Uterus (tissue), 4 donors: ENCODE results near the gene MTUS2. TPM values are rescaled to one million over a fixed set of nuclear protein-coding genes. Genes with fewer than 3 reads are reported as not detected.

Source experiments
- DNase-seq, 2 donors: peaks; one replicate each; pipeline ENCODE4 v3.0.0-alpha.2; 2019 to 2020
- H3K27ac ChIP-seq, 2 donors: fragments of 200-600 bp; sonication (generic); 1 replicate in 1 of 2; 2 replicates in 1 of 2; pipeline ENCODE4 v1.5.1; 2016 to 2018
- H3K27me3 ChIP-seq, 2 donors: fragments of 200-600 bp; sonication (generic); one replicate each; pipeline ENCODE4 v1.5.1; 2018 to 2019; ENCODE audit warnings: control low read depth in 1 of 2
- H3K36me3 ChIP-seq, 2 donors: fragments of 200-600 bp; sonication (generic); one replicate each; pipeline ENCODE4 v1.5.1; 2019; ENCODE audit warnings: control low read depth in 1 of 2
- H3K4me1 ChIP-seq, 2 donors: fragments of 200-600 bp; sonication (generic); one replicate each; pipeline ENCODE4 v1.5.1; 2018 to 2019; ENCODE audit warnings: control low read depth in 1 of 2
- H3K4me3 ChIP-seq, 2 donors: fragments of 200-600 bp; sonication (generic); 1 replicate in 1 of 2; 2 replicates in 1 of 2; pipeline ENCODE4 v1.5.1; 2018 to 2019; ENCODE audit warnings: mild to moderate bottlenecking in 1 of 2
- H3K9me3 ChIP-seq, 2 donors: fragments of 200-600 bp; sonication (generic); one replicate each; pipeline ENCODE4 v1.5.1; 2019; ENCODE audit warnings: control low read depth in 1 of 2
- POLR2A ChIP-seq, 2 donors: fragments of 450-650 bp; IDR thresholded peaks; one replicate each; pipeline ENCODE4 v1.6.1; 2016; ENCODE audit warnings: antibody characterized with exemption in 2 of 2, mild to moderate bottlenecking in 1 of 2, moderate library complexity in 1 of 2
- intact Hi-C: fragments of 100-400 bp; cut with DNase I; formaldehyde crosslinking; loops from one replicate; pipeline ENCODE4 v1.15.1; 2023; ENCODE audit warnings: low total_unique reads
- total RNA-seq, 4 donors: library from RNA; depleted of rRNA in 3 of 4; stranded (reverse); fragments of >200 nt in 3 of 4; gene quantifications; one replicate each; pipeline versions ENCODE4 v1.1.0 to v1.2.4, GENCODE V29; 2014 to 2023
- TF ChIP-seq, protein P1 (sequence below), 4 experiments: fragments of 200-600 bp in 2 of 4; fragments of 450-650 bp in 2 of 4; sonication (generic) in 2 of 4; IDR thresholded peaks; one replicate each; pipeline ENCODE4 v1.5.1; 2016 to 2019; ENCODE audit warnings: antibody characterized with exemption in 4 of 4, mild to moderate bottlenecking in 2 of 4, moderate library complexity in 1 of 4
- donor health status: DM: yes; HTN: yes; CAD: no.

The MTUS2 gene
- total RNA-seq, 4 donors from 2014 or later: 0.26 to 4.0 (median 3.6) TPM; not detected in 1

DNA sequence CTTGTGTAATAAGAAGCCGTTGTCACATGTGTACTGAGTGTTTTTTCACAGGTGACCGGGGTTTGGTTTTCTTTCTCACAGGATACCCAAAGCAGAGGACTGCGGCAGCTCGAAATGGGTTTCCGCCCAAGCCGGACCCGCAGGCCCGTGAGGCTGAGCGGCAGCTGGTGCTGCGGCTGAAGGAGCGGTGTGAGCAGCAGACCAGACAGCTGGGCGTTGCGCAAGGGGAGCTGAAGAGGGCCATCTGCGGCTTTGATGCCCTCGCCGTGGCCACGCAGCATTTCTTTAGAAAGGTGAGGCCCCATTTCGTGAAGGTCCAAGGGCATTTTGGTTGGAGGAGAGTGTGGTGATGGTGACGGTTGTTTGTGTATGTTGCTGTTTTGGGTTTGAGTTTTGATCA lies 539.0 kb downstream of the MTUS2 start:
- no peaks in the 10 kb centered on the region for H3K4me1 ChIP-seq
- TF ChIP-seq, protein P1, sequence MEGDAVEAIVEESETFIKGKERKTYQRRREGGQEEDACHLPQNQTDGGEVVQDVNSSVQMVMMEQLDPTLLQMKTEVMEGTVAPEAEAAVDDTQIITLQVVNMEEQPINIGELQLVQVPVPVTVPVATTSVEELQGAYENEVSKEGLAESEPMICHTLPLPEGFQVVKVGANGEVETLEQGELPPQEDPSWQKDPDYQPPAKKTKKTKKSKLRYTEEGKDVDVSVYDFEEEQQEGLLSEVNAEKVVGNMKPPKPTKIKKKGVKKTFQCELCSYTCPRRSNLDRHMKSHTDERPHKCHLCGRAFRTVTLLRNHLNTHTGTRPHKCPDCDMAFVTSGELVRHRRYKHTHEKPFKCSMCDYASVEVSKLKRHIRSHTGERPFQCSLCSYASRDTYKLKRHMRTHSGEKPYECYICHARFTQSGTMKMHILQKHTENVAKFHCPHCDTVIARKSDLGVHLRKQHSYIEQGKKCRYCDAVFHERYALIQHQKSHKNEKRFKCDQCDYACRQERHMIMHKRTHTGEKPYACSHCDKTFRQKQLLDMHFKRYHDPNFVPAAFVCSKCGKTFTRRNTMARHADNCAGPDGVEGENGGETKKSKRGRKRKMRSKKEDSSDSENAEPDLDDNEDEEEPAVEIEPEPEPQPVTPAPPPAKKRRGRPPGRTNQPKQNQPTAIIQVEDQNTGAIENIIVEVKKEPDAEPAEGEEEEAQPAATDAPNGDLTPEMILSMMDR (IDR thresholded peaks at IDR 0.05): no peak
- TF ChIP-seq POLR2A (IDR thresholded peaks at IDR 0.05): no peak
- H3K36me3 ChIP-seq: no peaks in the 10 kb centered on the region
- H3K9me3 ChIP-seq: no peaks in the 10 kb centered on the region
- no peak overlapping the region for H3K27ac ChIP-seq
- no peak overlapping the region for H3K4me3 ChIP-seq
- intact Hi-C loops: no loop called here
- no peak for DNase-seq
- H3K27me3 ChIP-seq: no peaks in the 10 kb centered on the region

DNA sequence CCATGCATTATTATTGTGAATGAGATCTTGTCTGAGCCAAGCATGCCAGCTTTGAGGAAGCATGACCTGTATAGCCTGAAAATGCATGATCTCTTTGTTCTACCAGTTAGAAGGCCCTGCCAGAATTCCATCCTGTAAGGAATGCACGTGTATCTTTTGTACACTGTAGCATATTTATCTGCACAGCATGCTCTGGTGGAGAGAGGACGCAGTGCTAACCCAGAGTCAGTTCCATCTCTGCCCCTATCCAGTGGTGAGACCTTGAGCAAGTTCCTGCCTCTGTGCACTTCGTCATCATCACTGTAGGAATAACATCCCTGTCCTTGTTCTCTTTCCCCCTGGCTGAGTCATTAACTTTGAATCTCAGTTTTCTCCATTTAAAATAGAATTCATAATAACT lies 541.6 kb downstream of the MTUS2 start:
- no peak for DNase-seq
- intact Hi-C loops: no loop called here
- H3K4me3 ChIP-seq: no peak overlapping the region
- TF ChIP-seq, protein P1 (IDR thresholded peaks at IDR 0.05): no peak
- no peak for TF ChIP-seq POLR2A (IDR thresholded peaks at IDR 0.05)
- H3K9me3 ChIP-seq: no peaks in the 10 kb centered on the region
- H3K27me3 ChIP-seq: no peaks in the 10 kb centered on the region
- H3K4me1 ChIP-seq: no peaks in the 10 kb centered on the region
- no peaks in the 10 kb centered on the region for H3K36me3 ChIP-seq
- H3K27ac ChIP-seq: no peak overlapping the region

DNA sequence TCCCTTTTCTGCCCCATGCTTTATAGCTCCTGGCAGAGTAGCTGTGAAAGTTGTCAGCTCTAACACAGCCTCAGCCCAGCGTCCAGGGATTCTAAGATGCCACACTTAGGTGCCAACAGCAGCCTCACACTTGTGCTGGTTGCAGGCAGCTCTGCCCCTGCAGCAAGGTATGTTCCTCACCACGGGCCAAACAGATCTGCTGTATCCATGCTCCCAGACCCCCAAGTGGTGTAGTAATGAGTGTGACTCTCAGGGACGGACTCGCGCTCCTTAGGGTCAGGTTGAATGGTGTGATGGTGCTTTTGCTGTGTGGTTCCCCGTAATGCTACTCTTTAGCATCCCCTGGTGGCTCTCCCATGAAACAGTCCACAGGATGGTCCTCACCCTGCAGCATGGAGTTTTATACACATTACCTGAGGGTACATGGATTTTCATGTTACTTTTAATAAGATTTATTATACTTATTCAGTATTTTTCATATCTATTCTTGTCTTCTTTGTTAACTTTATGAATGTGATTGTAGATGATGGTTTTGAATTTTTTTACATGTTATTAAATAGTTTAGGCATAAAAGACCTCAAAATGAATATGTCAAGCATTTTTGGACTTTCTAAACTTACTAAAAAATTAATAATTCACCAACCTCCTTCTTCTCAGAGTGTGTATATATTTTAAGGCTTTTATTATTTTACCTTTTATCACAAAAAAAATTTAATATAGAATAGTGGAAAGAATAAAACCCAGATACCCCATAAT lies 542.9 kb downstream of the MTUS2 start:
- Histone ChIP-seq H3K4me3 (no peak overlapping the region), H3K27ac (no peak overlapping the region), H3K4me1 (no peaks in the 10 kb centered on the region), H3K36me3 (no peaks in the 10 kb centered on the region), H3K9me3 (no peaks in the 10 kb centered on the region), H3K27me3 (no peaks in the 10 kb centered on the region)
- intact Hi-C loops: no loop called here
- TF ChIP-seq, protein P1 (IDR thresholded peaks at IDR 0.05): peak; percentile 67 to 91 (median 84)
- no peak for TF ChIP-seq POLR2A (IDR thresholded peaks at IDR 0.05)
- peak; percentile 22 to 38 for DNase-seq

DNA sequence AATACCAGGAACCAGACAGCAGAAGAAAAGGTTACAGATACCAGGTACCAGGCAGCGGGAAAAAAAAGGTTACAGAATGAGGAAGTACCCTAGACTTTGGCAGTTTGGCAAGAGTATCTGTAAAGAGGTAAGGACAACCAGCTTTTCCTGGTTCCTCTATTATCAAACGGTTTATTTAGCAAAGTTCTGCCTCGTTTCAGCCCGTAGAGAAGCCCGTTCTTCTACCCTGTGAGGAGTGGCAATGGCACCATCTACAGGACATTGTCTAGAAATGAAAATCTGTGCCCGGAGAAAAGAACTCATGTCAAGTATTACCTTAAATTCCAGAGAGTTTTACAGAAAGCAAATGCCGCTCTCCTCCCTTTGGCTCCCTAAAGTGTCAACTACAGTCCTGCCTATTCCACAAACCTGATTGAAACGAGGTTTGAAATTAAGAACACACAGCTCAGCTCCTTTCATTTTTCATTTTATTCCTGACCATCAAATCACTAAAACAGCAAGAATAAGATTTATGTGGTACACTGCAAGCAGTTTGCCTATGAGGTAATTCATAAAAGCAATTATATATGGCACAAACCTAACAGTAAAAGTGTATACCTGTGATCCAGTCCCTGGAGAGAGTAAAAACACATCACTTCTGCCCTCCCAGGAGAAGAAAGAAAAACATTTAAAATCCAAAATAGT lies 549.1 kb downstream of the MTUS2 start:
- Histone ChIP-seq H3K9me3 (no peaks in the 10 kb centered on the region), H3K27ac (no peak overlapping the region), H3K36me3 (no peaks in the 10 kb centered on the region), H3K4me3 (no peak overlapping the region), H3K4me1 (no peaks in the 10 kb centered on the region), H3K27me3 (no peaks in the 10 kb centered on the region)
- intact Hi-C loops: no loop called here
- TF ChIP-seq, protein P1 (IDR thresholded peaks at IDR 0.05): peak; percentile 33 to 50 (median 44)
- TF ChIP-seq POLR2A (IDR thresholded peaks at IDR 0.05): no peak
- DNase-seq: no peak

DNA sequence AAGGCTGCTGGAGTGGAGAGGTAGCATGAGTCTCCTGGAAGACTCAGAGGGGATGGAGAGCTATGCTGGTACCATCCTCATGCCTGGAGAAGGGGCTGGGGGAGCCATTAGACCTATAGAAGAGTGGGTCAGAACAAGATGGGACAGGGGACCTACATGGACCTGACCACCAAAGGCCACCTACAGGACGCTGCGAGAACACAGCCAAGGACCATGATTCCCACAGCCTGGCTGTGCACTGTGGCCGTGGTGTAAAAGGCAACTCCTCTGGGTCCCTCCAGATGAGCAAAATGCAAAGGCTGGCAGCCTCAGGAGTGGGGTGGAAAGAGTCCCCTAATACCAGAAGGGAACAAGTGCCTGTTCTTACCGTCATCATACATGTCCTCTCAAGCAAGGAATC lies 559.1 kb downstream of the MTUS2 start:
- no peaks in the 10 kb centered on the region for H3K4me1 ChIP-seq
- no peak overlapping the region for H3K27ac ChIP-seq
- intact Hi-C loops: no loop called here
- H3K27me3 ChIP-seq: no peaks in the 10 kb centered on the region
- DNase-seq: no peak
- H3K9me3 ChIP-seq: no peaks in the 10 kb centered on the region
- H3K36me3 ChIP-seq: no peaks in the 10 kb centered on the region
- TF ChIP-seq POLR2A (IDR thresholded peaks at IDR 0.05): no peak
- TF ChIP-seq, protein P1 (IDR thresholded peaks at IDR 0.05): no peak
- H3K4me3 ChIP-seq: no peak overlapping the region
